ENCODE data around the gene UBE3A.
"Not testable (repeated sequence)": the region's sequence is repeated elsewhere in the genome, so short reads cannot be mapped to it uniquely, and the experiment has no call there.

Gene UBE3A

DNA sequence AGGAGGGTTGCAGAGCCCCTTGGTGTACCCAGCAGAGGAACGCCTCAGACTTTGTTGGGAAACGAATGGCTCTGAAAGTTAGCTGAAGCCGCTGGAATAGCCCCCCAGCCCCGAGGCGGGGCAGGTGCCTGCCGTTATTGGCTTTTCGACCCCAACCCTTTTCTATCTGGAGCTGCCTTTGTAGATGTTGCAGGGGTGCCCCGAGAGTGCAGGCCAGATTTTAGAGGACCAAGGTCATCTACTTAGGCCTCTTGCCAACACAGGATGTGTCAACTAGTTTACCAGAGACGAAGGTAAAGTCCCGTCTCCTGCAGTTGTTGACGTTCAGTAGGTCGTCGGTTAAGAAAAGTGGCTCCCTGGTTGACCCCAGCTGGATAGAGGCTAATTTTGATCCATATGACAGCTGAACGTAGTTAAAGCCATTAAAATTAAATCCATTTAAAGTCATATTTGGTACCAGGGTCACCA is 579 bp upstream of the UBE3A start:
- no peak for FAIRE-seq
- DNase-seq (ENCODE audit: insufficient read length, low spot score), result peak; percentile 2

DNA sequence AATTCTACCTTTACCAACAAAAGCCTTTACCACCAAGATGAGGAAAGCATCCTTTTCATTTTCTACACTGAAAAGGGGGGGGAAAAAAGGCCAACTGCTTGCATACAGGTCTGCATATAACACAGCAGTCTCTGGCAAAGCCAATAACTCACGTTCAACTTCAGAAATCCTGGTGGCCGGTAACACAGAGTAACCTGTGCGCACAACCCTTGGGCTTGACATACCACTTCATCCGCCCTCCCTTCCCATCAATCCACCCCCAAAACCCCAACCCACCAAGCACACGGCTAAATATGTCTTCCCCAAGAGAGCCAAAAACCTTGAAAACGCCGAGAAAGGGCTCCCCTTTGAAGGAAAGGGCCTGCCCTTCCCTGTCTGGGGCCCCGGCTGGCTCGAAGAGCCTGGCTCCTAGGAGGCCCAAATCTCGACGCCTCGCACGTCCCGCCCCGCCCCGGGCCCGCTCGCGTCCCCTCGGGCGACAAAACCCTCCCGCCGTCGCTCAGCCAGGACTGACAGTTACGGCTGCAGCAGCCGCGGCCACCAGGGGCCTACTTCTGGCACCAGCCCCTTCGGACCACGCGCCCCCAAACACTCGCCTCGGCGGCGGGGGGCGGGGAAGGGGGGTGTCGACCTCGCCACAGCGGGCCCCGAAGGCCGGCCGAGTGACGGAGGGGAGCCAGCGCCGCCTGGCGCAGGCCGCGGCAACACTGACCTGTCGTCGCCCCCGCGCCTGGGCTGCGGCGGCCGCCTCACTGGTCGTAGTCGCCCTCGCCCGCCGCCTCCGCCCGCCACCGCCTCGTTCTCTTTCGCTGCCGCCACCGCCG is 835 bp downstream of the UBE3A start:
- peak; percentile 20 for DNase-seq (ENCODE audit: insufficient read length, low spot score)
- no peak for FAIRE-seq

DNA sequence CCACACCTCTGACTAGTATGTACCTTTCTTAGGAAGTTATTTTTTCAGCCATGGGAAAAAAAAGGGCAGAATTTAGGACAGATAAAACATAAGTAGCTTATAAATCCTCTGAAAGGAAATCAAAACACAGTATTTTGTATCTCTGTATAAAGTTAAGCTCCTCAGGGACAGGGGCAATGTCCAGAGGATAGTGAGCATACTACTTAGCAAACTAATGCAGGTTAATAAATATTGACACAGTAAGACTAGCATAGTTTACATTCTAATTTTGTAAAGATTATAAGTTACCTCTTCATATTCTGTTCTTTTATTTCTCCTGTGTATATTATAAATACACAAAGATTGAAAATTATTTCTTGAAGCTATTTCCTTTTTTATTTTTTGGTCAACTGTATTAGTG is 2.1 kb downstream of the UBE3A start:
- FAIRE-seq (no peak), DNase-seq (ENCODE audit: insufficient read length, low spot score) (no peak)

DNA sequence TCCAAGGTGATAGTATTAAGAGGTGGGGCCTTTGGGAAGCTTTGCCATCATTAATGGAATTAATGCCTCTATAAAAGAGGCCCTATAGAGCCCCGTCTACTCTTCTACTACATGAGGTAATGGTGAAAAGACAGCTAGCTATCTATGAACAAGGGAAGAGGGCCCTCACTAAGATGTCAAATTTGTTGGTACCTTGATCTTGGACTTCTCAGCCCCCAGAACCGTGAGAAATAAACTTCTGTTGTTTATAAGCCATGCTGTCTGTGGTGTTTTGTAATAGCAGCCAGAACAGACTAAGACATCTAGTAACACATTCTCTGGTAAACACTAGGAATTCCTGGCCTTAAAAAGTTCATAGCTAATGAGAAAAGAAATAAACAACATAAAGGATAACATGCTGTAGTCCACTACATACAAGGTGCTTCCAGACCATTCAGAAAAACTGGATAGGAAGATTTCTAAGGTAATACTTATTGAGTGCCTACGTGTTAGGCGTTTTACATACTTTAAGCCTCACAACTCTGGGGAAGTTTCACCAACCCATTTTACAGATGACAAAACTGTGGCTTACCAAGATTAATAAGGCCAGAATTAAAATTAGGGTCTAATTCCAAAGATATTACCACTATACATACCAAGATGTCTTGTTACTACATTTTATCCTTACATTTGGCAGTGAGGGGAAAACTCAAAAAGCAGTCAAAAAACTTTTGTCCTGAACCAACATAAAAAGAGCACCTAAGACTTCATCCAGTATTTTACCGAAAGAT is 3.2 kb downstream of the UBE3A start:
- no peak for FAIRE-seq
- DNase-seq (ENCODE audit: insufficient read length, low spot score), result no peak

DNA sequence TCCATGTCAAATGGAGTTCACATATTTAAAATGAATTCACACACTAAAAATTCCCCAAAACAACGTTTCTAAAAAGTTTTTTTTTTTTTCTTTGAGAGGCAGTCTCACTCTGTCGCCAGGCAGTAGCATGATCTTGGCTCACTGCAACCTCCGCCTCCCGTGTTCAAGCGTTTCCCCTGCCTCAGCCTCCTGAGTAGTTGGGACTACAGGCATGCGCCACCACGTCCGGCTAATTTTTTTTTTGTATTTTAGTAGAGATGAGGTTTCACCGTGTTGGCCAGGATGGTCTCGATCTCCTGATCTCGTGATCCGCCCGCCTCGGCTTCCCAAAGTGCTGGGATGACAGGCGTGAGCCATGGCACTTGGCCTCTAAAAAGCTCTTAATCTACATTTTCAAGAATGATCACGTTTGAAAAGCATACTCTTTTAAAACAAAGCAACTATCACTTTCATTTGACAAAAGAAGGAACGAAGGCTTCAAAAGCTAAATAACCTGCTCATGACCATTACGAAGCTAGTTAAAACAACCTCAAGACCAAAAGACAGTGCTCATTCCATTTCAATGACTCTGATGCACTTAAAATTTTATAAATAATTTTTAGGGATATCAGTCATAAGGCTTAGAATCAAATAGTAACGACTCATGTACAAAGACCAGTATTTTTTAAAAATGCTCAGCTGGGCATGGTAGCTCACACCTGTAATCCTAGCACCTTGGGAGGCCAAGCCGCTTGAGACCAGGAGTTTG is 5.5 kb downstream of the UBE3A start:
- FAIRE-seq (no peak), DNase-seq (ENCODE audit: insufficient read length, low spot score) (no peak)

DNA sequence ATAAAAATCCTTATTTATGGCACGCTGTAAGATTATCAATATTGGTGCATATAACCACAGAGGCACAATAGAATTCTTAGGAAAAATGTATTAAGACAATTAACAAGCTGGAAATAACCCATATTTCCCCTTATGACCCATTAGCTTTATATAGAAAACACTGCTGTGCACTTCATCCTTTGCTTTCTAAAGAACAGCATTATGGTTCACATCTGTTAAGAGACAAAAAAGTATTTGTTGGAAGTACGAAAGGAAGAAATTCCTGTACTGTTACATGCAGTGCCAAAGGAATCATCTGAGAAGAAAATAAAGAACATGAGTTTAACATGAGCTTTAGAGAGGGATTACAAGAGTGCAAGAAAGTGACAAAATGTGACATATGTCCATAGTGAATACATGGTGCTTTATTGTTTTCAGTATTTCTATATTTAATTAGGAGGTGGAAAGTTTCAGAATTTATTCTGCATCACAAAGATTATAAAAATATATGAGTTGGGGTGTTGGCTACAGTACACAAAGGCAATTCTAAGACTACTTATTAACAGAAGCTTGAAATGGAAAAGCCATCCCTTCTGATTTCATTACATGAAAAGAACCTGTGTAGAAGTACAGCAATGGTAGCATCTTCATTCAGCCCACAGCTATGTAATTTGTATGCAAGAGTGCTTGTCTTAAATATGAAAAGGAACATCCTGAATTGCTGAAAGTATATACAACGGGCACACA is 6.8 kb downstream of the UBE3A start:
- DNase-seq (ENCODE audit: insufficient read length, low spot score) (no peak), FAIRE-seq (no peak)

DNA sequence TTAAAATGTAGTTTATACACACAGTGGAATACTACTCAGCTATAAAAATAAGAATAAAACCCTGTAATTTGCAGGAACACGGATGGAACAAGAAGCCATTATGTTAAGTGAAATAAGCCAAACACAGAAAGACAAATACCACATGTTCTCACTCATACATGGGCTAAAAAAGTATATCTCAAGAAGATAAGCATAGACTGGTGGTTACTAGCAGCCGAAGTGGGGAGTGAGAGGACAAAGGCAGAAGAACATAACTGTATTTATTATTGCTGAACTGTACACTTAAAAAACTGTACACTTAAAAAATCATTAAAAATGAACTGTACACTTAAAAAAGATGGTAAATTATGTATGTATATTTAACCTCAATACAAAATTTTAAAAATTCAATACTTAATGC is 11.0 kb downstream of the UBE3A start:
- DNase-seq (ENCODE audit: insufficient read length, low spot score), result no peak
- no peak for FAIRE-seq

DNA sequence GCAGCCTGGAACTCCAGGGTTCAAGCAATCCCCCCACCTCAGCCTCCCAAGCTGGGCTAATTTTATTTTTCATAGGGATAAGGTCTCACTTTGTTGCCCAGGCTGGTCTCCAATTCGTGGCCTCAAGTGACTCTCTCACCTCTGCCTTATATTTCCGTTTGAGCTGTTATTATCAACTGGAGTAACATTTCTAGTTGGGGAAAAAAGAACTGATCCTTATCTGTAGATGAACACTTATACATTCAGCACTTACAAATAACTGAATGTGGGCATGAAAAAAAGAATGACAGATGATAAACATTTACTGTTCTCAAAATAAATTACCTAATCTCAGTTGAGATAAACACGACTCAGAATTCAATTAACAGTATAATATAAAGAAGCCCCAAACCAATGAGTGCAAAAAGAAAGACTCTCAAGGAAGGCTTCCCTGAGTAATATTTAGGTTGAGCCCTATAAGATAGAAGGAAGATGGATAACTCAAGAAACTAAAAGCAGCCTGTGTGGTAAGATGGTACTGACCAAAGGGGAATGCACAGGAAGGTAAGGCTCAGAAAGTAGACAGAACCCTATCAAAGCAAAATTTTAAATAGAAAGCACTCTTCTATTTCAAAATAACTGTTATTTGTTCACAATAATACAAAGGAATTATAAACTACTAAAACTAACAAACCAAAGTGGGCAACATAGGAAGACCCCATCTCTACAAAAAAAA is 11.8 kb downstream of the UBE3A start:
- no peak for FAIRE-seq
- DNase-seq (ENCODE audit: insufficient read length, low spot score), result no peak

DNA sequence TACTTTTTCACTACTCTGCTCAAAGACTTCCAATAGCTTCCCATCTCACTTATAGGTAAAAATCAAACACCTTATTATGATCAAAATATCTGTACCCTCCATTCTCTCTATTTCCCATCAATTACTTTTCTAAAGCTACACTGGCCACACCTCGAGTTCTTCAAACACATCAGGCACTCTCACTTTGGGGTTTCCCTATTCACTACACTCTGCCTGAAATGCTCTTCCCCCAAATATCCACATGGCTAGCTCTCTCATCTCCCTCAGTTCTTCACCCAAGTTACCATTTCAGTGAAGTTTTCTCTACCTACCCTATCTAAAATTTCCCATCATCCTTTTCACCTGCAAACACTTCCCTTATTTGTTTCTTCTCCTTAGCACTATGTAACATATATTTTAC is 14.8 kb downstream of the UBE3A start:
- no peak for FAIRE-seq
- no peak for DNase-seq (ENCODE audit: insufficient read length, low spot score)

DNA sequence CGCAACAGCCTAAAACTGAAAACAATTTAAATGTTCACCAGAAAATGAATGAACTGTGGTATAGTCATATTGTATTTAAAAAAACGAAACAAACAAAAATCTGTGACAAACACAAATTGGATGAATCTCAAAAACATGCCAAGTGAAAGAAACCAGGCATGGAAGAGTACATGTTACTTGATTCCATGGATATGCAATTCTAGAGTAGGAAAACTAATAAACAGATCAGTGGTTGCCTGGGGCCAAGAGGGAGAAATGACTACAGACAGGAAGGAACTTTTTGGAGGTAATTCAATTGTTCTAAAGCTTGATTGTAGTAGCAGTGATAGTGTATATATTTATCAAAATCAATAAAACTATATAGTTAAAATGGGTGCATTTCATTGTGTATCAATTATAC is 16.8 kb downstream of the UBE3A start:
- FAIRE-seq, result no peak
- no peak for DNase-seq (ENCODE audit: insufficient read length, low spot score)

DNA sequence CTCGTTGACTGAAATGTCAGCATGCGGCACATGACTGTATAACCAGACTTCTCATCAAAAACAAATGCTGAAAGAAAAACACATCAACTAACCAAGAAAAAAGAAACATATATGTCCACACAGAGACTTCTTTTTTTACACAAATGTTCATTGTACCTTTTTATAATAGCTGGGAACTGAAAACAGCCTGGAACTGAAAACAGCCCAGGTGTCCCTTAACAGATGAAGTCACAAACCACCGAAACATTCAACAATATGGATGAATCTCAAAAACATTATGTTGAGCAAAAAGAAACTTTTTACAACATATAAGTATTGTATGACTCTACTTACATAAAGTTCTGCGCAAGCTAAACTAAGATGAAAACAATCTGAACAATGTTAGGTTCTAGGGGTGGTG is 20.6 kb downstream of the UBE3A start:
- FAIRE-seq (no peak), DNase-seq (ENCODE audit: insufficient read length, low spot score) (no peak)

DNA sequence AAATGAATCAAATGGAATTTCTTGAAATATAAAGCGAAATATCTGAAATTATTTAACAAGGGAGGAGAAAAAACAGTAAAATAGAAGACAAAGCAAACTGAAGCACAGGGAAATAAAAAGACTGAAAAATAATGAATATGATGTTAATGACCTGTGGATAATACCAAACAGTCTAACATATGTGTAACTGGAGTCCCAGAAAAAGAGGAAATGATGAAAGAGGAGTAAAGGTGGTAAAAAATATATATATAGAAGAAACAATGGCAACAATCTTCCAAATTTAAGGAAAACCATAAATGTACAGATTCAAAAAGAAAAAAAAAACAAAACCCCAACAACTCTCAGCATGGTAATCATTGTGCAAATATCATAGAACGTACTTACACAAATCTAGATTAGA is 21.2 kb downstream of the UBE3A start:
- FAIRE-seq, result no peak
- no peak for DNase-seq (ENCODE audit: insufficient read length, low spot score)

DNA sequence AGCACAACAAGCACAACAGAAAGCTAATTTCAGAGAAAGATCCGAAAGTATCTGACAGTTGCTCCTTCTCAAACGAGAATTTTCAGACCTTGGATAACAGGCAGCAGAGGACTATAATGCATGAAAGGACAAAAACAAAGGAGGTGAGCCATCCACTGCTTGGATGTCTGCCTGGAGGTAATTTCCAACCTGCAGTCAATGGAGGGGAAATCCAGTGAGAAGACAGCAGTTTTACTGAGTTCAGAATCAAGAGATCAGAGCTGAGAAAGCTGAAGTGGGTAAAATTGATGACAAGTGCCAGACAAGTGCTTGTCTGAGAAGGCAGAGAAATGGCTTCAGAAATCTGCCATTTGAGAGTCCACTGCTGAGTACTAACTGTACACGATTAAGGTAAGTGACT is 22.1 kb downstream of the UBE3A start:
- FAIRE-seq, result no peak
- DNase-seq (ENCODE audit: insufficient read length, low spot score), result no peak

DNA sequence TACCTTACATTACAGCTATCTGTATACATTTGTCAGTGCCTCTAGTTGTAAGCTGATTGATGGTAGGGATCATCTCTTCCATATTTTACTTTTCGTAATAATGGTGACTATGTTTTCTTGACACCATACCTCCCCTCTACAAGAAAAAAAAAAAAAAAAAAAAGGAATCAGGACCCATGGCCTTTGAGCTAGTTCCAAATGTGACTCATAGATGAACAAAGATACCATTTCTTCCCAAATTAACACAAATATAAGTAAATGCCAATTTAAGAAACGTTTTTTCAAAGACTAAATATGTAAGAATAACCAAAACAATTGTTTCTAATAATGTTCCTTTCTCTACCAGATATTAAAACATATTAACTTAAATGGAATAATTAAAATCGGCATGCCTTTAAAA is 23.1 kb downstream of the UBE3A start:
- DNase-seq (ENCODE audit: insufficient read length, low spot score) (no peak), FAIRE-seq (no peak)

DNA sequence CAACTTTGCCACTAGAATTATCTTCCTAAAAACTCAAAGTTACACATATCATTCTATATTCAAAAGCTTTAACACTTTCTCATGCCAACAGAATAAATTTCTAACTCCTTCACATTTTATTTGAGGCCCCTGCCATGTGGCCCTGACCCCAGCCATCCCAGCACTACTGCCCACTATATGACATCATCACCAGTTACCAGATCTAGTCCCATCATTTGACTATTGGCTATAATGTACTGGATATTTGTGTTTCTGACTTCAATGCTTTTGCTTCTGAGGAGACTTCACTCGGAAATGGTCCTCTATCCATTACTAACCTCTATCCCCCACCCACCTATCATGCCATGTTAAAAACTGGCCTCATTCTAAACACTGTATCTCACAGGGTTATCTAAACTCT is 23.6 kb downstream of the UBE3A start:
- no peak for DNase-seq (ENCODE audit: insufficient read length, low spot score)
- FAIRE-seq, result no peak

DNA sequence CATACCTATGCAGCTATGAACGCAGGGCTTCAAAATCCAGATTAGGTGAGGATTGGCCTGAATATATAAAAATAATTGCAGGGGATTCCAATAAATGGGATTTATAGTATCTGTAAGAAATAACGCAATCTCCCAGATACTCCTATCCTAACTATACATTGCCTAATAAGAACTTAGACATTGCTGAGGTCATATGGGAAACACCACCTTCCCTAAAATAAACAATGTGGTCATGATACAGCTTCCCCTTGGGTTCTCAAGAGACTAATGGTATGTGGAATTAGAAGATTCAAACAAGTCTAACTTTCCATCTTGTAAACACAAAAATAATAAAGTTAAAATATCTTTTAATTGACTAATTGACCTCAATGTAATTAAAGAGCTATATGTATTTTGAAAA is 28.2 kb downstream of the UBE3A start:
- DNase-seq (ENCODE audit: insufficient read length, low spot score) (no peak), FAIRE-seq (no peak)

DNA sequence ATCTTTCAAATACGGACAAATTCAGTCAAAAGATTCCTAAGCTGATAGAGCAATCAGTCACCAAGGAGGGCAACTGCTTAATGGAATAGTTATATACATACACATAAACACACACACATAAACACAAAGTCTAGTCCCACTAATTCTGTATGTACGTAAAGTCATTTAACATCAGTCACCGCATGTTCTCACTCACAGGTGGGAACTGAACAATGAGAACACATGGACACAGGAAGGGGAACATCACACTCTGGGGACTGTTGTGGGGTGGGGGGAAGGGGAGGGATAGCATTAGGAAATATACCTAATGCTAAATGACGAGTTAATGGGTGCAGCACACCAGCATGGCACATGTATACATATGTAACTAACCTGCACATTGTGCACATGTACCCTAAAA is 29.1 kb downstream of the UBE3A start:
- not testable (repeated sequence) for DNase-seq (ENCODE audit: insufficient read length, low spot score); FAIRE-seq

DNA sequence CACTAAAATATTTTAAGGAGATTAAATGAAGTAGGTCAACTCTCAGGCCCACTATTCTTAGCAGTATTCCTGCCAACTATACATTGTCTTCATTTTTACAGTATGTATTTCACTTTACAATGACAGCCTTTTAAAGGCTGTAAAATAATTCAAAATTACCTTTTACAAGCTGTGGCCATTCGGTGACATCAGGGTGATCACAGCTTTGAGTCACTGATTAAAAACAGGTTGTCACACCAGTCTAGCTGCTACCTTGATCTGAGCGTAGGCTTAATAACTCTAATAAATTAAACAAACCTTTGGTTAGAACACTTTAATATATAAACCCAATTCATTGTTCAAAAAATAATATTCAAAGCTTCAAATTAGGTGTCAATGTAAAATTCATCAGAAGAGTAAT is 29.9 kb downstream of the UBE3A start:
- DNase-seq (ENCODE audit: insufficient read length, low spot score), result no peak
- no peak for FAIRE-seq

DNA sequence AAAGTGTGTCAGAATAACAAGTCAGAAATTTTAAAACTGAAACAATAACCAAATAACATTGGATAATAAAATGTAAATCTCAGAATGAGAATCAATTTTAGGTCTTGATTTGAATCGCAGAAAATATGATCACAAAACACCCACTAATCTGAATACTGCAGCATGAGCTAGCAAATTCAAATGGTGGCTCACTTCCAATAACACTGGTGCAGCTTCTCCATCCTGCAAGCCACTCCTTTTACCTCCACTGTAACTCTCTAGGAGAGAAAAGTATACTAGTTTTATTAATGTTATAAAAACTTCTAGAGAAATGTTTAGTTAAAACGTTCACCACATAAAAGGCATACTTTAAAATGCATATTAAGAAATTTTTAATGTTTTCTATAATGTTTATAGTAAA is 30.4 kb downstream of the UBE3A start:
- no peak for FAIRE-seq
- no peak for DNase-seq (ENCODE audit: insufficient read length, low spot score)

DNA sequence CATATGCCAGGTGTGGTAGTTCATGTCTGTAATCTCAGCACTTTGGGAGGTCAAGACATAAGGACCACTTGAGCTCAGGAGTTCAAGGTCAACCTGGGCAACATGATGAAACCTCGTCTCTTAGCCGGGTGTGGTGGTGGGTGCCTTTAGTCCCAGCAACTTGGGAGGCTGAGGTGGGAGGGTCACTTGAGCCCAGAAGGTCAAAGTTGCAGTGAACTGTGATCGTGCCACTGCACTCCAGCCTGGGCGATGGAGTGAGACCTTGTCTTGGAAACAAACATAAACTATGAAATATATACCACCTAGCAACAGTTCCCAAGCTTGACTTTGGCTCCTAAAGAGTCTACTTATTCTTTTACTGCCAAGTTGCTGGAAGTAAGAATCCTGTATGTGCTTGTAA is 30.9 kb downstream of the UBE3A start:
- no peak for FAIRE-seq
- DNase-seq (ENCODE audit: insufficient read length, low spot score), result no peak
